ENCODE data around the gene RERE.
"Not testable (repeated sequence)": the region's sequence is repeated elsewhere in the genome, so short reads cannot be mapped to it uniquely, and the experiment has no call there.

The RERE gene

DNA sequence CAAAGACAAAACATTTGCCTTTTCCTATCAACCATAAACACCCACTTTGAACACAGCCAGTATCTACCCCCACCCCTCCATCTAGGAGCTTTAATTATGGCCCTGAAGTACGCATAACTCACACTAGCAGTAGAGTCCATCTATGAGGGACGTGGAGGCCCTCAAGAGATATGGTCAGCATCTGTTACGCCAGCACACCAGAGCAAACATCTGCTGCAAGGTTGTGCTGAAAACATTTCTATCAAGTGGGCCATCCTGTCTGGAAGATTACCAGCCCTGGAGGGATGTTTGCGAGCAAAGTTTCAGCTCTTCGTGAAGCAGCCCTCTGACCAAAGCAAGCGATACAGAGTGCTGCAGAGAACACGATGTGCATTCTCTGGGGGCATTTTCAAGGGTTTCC, 424.9 kb downstream of the RERE start:
- DNase-seq, result no peak

DNA sequence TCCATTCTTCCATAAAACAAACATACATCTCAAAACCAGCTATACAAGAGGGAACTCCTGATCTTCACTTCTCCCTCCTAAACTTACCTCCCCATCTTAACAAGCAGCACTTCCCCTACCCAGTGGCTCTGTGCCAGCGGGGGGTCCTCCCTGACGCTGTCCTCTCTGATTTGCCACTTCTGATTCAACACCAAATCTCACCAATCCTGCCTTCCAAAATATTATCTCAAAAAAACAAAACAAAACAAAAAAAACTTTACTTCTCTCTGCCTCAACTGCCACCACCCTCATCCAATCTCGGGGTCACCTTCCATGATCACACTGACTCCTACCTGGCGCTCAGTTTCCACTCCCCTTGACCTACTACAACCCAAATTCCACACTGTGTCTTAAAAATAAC, 426.7 kb downstream of the RERE start:
- no peak for DNase-seq

DNA sequence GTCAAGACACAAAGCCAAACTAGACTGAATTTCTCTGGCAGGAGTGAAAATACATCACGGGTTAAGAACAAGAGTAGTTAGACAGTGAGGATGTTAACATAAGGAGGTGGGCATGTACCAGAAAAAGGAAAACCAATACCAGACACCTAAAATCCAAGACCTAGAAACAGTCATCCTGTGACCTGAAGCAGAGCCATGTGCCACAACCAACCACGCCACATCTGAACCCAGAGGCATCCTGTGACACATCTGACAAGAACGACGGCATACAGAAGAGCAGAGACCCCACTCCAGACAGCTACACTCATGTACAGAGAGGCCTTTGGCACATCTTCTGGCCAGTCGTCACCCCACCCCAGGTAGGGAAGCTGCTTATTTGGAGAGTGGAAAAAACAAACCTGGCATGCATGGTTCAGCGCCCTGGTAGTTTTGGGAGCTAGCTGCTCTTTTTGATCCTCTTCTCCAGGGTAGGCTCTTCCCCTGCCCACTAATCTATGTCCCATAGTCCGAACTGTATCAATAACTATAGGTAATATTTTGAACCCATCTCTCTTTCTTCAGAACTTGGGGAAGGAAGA, 427.4 kb downstream of the RERE start:
- DNase-seq, result no peak

DNA sequence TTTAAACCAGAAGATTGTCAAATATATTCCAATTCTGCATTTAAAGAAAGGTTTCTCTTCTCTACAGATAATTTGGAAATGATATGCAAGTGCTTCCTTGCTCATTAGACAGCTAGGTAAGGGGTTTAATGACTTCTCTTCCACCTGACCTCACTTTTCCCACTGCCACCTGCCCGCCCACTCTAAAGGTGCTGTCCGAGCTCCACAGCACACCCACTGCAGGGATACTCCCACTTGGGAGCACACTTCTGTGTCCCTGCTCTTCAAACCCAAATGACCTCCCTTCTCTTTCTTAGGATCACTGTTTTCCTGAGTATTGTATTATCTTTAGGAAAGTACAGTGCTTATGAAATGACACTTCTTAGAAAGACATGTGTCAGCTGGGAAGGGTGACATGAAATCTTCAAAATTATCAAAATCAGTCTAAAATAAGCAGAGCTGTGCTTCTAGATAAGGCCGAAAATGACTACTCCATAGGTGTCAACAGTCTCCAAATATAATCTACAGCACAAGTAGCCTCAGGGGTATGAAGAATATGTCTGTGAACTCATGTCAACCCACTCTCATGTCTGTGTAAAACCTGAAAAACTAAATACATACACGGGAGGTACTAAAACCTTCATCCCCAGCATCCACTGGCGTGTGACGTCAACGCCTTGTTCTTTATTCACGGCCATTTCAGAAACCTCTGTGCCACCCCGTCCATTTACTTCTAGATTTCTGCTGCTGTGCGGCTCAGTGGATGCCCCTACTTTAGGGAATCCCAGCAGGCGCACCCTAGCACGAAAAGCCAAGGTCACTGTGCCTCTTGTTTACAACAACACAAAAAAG, 428.5 kb downstream of the RERE start:
- no peak for DNase-seq

DNA sequence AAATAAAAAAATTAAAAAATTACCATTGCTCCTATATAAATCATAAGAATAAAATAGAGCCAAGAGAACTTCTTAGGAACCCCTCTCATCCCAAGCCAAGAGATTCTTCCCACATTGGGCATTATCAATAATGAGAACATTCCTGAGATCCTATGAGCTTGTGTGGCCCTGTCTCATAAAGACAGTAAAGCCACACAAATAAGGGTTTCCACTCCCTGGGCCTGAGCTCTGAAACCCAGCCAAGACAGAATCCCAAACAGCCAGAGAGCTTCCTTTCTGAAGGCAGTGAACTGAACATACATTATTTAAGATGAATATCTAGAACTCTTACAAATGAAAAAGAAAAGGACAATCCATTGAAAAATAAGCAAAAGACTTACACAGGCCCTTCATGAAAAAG, 431.2 kb downstream of the RERE start:
- DNase-seq, result no peak

DNA sequence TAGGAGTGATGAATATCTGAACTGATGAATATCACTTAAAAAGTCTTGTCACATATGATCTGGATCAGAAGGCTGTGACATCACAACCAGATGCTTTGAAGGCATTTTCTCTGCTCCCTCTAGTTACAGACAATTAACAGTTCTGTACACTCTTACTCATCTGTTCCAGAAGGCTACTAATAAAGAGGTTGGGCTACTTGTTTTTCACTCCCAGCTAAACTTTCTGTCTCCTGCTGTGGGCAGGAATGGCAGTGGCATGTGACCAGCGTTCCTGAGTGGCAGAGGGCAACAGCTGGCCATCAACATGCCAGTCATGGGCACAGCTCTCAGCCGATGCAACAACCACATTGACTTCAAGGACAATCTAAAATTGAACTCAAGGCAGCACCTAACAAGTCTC, 432.9 kb downstream of the RERE start:
- no peak for DNase-seq

DNA sequence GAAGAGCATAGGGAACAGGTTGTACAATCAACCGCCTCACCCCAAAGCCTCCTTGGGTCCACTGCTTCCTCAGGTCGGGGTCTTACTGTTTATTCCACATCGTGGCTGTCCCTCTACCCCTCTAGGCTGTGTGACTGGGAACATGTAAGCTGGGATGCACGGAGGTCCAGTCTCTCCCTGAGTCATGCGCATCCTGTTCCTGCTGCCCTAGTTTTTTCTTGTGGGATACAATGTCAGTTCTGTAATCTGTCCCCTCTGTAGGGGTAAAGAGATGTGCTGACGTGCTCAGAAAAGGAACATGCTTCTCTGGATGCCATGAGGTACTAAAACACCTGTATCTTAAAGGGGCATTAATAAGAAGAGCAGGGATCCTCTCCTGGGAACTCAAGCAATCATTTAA, 433.4 kb downstream of the RERE start:
- DNase-seq, result no peak

DNA sequence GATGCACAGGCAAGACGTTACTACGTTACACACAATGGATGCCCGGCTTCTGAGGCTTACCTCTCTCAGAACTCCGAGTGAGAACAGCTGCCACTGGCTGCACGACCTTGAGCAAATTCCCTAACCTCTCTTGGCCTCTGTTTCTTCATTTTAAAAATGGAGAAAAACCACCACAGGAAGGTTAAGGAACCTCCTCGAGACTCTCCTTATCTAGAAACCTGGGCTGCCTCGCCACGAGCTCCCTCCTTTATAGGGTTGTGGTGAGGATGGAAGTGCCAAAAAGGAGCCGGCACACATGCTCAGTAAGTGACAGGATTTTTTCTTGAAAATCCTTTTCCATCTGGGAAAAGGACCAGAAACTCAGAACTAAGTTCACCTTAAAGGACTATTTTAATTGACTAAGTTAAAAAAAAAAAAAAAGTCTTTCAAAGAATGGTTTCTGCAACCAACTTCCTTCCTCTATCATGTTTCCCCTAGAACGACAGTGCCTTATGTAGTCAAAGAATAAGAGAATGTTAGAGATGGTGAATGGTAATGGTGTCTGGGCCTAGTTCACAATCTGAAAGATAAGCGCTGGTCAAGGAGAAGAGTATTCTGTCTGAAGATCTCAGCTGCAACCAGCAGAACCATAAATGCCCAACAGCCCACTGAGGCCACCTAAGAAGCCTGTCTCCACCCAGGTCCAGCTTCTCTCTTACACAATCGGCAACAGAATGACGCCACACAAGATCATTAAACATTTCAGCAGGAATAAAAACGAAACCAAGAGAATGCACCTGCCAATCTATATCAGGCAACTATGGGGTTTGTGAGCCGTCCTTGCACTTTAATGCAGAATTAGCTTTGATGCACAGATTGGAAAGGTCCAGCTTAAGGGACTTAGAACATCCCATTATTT, 434.6 kb downstream of the RERE start:
- DNase-seq, result peak; percentile 44 to 52 (median 47)

DNA sequence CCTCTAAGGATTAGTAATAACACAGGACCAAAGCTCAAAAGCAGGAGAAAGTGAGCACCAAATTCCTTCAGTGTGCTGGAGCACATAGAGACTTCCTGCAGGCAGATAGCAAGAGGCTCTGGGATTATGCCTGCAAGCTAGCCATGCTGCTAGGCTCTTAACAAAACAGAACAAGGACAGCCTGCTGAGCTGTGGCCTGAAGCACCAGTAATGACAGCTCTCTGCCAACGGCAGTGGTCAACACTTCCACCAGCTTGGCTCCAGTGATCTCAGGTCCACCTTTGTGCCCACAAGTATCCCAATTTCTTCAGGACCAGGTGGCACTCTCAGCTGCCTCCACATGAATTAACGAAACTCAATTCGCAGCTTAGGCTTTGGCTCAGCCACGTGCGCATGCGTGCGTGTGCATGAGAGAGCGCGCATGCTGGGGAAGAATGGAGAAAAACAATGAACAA, 435.4 kb downstream of the RERE start:
- no peak for DNase-seq

DNA sequence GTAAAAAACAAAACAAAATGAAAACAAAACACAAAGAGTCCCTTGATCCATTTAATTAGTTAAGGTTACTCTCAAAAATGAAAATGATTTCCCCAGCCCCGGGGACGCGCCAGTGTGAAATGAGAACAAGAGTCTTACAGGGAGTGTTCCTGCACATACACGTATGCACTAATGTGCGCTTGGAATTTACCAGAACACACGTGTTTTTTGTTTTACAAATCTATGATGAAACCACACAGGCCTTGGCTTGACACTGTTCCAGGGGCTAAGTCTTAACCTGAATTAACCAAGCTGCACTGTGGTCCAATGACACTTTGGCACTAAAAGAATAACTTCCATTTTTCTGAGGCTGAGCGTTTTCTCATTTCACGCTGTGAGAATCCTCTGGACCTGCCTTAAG, 435.8 kb downstream of the RERE start:
- DNase-seq, result no peak

DNA sequence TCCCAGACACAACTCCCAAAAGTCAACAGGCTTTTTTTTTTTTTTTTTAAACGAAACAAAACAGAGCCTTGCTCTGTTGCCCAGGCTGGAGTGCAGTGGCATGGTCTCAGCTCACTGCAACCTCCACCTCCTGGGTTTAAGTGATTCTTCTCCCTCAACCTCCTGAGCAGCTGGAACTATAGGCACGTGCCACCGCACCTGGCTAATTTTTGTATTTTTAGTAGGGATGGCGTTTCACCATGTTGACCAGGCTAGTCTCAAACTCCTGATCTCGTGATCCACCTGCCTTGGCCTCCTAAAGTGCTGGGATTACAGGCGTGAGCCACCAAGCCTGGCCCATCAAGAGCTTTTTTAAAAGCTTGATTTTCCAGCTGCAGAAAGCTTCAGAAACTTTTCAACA, 437.1 kb downstream of the RERE start:
- DNase-seq, result not testable (repeated sequence)

DNA sequence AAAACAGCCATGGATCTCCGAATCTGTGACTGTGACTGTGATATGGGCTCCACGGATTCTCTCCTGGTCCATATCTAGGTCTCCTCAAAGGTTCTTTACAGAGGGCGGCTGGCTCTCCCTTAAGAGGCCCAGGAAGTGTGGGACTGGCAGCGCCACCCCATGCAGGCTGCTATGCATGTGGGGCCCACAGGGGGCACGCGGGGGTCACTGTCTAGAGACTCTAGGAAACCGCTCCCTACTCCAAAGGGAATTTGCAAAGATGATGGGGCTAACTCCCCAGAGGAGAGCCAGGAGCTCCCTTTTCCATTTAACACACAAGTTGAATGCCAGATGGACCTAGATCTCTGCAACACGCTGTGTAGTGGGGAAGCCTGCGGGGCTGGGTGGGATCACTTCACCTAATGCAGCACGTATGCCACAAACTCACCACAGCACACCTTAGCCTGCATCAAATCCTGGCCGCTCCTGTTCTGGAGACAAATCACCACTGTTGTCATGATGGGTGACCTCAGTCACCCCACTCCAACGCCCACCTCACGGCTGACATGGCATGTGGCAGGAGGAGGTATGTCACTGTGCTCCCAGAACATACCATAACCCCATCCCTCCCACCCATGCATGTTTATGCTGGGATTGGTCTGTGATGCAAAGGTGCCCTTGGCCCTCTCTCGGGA, 437.8 kb downstream of the RERE start:
- DNase-seq, result no peak

DNA sequence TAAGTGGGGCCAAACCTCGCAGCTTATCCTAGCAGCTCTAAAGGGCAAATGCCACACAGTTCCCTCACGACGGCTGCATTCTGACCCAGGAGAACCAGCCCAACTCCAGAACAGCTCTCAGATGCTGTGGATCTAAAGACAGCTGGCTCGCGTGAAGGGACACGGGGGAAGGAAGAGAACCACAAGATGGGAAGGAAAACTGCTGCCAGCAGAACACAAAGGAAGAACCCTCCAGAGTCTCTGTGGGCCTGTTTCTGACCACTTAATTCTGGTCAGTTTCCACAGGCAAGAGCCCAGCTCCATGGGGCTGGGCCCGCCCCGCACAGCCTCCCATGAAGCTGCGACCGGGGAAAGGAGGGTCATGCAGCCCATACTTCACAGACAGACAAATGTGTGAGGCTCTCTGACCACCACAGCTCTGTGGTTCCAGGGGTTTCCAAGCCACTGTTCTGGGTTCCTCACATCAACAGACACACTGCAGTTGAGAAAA, 438.4 kb downstream of the RERE start:
- no peak for DNase-seq

DNA sequence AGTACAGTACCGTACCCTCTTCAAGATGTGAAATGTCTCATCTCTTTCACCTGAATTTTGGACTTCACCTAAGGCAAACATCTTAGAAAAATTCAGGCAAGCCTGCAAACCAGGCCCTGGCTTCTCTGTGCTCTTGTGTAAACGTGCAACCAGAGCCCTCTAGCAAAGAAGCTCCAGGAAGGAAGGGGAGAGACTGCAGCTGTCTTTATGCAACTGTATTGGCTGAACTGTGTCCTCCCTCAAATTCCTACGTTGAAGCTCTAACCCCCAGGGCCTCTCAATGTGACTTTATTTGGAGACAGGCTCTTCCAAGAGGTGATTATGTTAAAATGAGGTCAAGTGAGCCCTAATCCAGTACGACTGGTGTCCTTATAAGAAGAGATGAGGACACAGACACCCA, 439.3 kb downstream of the RERE start:
- no peak for DNase-seq

DNA sequence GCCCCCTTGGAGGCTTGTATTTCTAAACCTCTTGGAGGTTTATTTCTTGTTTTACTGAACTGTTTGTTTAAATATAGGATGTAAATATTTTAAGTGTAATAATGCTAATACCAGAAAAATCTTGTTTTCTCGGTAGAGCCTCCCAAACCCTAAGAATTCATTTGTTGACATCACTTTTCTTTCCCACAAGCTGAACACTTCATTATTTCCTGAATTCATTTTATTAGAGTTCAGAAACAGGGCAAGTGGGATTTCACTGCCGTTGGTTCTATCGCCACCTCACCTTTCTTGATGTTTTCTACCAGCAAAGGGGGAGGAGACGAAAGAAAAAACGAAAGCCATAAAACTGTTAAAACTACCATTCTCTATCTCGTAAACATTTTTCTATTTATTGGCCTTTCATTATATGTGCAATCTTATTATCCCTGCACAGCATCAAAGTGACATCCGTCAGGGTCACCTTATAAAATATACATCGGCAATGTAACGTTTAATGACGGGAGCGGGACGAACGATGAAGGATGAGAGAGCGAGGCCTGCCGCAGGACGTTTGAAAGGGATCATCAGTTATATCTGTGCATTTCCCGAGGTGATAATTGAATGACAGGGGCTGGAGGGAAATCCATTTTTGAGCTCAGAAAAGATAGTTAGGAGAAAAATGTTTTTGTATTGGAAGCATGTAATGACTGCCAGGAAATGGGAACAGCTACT, 440.0 kb downstream of the RERE start:
- DNase-seq, result no peak

DNA sequence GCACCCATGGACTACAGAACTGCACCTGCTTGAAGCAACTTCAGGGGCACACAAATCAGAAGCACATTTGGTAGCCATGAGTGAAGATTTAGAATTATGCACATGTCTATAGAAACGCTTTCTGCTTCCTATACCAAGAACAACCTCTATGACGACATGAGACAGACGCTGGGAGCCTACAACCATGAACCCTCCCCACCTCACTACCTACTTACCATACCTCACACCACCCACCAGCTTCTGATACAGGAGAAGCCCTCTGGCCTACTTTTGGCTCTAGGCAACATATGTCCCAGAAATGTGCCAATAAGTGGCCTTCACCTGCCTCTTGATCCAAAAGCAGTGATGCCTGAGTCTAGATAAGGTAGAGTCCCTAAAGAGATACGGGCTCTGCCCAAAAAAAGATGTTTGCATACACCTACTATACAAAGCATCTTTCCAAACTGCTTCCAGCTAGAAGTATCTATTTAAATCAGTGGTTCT, 441.0 kb downstream of the RERE start:
- no peak for DNase-seq

DNA sequence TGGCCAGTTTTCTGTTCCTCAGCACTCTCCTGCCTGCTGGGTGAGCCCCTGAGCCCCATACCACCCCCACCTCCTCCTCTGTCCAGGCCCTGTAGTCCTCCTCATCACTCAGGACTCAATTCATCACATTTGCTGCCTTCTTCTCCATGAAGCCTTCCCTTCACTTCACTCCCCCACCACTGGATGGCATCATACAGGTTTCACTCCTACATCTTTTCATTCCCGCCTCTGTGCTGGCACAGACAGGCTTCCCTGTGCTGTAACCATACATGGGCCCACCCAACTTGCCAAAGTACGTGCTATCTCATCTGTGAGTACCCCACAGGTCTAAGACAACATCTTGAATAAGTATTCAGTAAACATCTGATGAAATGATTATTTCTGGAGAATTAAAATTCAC, 442.6 kb downstream of the RERE start:
- DNase-seq, result no peak

DNA sequence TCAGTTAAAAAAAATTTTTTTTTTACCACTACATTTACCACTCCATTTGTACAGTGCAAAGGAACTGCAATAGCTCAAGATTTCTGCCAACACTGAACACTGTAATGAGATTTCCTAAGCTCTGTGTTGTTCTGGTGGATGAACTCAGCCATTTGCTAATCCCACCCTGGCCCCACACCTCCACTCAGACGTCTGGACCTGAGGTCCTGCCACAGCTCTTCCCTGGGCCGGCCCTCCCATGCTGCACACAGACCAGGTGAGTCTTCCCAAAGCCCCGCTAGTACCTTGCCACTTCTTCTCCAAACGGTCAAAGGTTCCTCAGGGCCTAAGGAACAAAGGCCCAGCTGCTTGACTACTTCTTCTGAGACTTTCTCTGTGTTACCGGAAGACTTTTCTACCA, 443.1 kb downstream of the RERE start:
- no peak for DNase-seq

DNA sequence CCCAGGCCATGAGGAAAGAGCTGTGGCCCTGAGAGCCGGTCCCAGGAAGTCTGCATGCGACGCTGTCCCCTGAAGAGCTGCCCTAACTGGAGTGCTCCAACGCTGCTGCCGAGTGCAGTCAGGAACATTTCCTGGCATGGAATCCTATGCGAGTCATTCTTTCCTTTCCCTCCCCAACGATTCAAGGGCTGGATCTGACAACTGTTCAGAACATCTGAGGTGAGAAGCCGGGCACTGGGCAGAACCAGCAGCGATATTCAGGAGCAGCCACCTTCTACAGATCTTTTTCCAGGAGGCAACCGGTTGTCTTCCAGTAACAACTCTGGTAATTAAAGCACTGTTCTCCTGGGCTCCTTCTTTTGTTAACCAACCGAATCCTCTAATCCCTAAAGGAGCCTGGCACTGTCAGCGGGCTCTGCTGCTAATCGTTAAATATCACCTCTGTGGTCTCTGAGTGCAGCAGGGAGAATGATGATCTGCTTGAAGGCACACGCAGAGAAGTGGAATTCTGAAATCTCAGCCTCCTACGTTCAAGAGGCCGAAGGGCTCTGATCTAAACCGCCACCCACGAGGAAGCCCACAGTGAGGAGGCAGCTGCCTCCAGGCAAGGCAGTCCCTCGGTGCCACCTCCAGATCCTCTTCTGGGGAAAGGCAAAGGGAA, 443.7 kb downstream of the RERE start:
- DNase-seq, result peak in 2 of 3 donors; percentile 35 to 39

DNA sequence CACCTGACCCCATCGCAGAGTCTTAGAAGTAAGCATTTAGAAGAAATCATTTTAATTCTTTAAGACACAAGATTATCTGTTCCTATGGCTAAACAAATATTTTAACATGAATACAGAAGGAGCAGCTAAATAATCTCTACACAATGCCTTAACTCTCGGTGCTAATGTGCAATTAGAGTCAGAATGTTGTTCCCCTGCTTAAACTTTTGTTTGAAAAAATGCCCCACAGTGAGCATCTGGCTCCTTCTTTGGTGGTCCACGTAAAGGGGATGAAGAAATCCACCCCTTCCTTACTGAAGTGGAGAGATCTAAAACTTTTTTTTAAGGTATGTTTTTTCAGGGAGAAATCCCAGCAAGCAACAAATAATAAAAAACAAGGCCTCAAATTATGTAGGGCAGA, 444.3 kb downstream of the RERE start:
- DNase-seq, result no peak

DNA sequence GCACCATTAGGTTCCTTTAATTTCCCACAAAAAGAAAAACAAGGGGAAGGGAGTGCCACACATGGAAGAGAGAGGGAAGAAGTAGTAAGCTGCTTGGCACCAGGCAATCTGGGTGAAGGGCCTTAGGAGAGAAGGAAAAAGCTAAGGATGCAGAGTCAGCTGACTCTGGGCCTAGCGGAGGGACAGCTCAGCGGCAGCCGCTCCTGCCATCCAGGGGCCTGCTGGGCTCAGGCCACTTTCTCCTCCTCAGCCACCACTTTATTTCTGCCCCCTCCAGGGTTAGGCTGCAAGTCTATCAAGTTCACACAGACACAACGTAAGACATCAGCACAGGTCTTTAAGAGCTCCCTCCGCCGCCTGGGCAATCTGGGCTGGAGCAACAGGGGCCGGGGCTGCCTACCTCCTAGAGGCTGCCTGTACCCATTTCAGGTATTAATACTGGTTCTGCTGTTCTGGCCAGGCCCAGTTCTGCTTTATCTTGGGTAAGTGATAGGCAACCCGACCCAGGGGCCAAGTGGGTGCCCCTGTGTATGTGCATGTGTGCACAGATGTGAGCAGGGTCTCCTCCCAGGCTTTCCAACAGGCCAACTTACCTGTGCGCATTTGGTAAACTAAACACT, 446.0 kb downstream of the RERE start:
- no peak for DNase-seq

All from suppressor macrophage treated with lipopolysaccharide for 1 hour (primary cell).